ENCODE data around the gene PEDS1.

GRCh38 chr20:50133041-50133440, 20.5 kb downstream of the PEDS1 start:
- TF ChIP-seq, protein P1, sequence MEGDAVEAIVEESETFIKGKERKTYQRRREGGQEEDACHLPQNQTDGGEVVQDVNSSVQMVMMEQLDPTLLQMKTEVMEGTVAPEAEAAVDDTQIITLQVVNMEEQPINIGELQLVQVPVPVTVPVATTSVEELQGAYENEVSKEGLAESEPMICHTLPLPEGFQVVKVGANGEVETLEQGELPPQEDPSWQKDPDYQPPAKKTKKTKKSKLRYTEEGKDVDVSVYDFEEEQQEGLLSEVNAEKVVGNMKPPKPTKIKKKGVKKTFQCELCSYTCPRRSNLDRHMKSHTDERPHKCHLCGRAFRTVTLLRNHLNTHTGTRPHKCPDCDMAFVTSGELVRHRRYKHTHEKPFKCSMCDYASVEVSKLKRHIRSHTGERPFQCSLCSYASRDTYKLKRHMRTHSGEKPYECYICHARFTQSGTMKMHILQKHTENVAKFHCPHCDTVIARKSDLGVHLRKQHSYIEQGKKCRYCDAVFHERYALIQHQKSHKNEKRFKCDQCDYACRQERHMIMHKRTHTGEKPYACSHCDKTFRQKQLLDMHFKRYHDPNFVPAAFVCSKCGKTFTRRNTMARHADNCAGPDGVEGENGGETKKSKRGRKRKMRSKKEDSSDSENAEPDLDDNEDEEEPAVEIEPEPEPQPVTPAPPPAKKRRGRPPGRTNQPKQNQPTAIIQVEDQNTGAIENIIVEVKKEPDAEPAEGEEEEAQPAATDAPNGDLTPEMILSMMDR (conservative IDR thresholded peaks at IDR 0.05), result no peak
- TF ChIP-seq ZFX (IDR thresholded peaks at IDR 0.05), result no peak

Data from C4-2B (cell line).